Progenitor cell of endocrine pancreas (in vitro differentiated cells): ENCODE measurements around the gene SIPA1L3. TPM values are rescaled to one million over a fixed set of nuclear protein-coding genes. Genes with fewer than 3 reads are reported as not detected.

Experiments
- DNase-seq: peaks from one replicate; pipeline ENCODE4 v3.0.0; 2021; ENCODE audit warnings: low spot score; ENCODE audit not compliant: unreplicated experiment
- H3K27ac Mint-ChIP-seq: 2 replicates; pipeline ENCODE4 v1.8.0; 2021; ENCODE audit warnings: mild to moderate bottlenecking, moderate library complexity, mixed read lengths
- H3K27me3 Mint-ChIP-seq: 2 replicates; pipeline ENCODE4 v1.8.0; 2021; ENCODE audit warnings: mixed read lengths
- H3K36me3 Mint-ChIP-seq: 2 replicates; pipeline ENCODE4 v1.8.0; 2022; ENCODE audit warnings: mixed read lengths; ENCODE audit not compliant: insufficient read depth
- H3K4me1 Mint-ChIP-seq: 2 replicates; pipeline ENCODE4 v1.8.0; 2021; ENCODE audit warnings: low read depth, mixed read lengths
- H3K4me3 Mint-ChIP-seq: 2 replicates; pipeline ENCODE4 v1.8.0; 2021; ENCODE audit warnings: low read depth, mild to moderate bottlenecking, moderate library complexity, mixed read lengths
- H3K9me3 Mint-ChIP-seq: 2 replicates; pipeline ENCODE4 v1.8.0; 2021; ENCODE audit warnings: low read depth, mixed read lengths
- total RNA-seq: library from RNA; stranded (reverse); gene quantifications from 2 replicates; pipeline ENCODE4 v1.2.1, GENCODE V29; 2021
- TF ChIP-seq, protein P1 (sequence below): fragments of 200-600 bp; sonication (generic); IDR thresholded peaks from one replicate; pipeline ENCODE4 v1.5.0; 2021; ENCODE audit warnings: antibody characterized with exemption, mild to moderate bottlenecking; ENCODE audit not compliant: unreplicated experiment

The SIPA1L3 gene
- total RNA-seq, 1 donor from 2014 or later, result 132 TPM

DNA sequence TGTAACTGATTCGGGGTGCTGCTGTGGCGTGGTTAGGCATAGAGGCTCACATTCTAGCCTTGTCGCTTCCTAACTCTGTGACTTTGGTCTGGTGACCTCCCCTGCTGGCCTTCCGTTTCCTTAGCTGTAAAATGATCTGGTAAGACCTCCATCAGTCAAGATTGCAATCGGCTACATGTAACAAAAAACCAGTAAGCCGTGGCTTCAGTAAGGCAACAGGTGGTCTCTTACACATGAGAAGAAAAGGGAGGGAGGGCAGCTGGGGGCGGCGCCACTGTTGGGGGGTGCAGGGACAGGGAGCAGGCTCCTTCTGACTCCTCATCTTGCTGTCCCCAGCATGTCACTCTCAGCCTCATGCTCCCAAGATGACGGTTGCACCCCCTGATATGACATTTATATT is 148.0 kb downstream of the SIPA1L3 start:
- Mint-ChIP-seq H3K4me1 (peaks cover 31% of the 10 kb centered on the region), H3K4me3 (no peak overlapping the region)

DNA sequence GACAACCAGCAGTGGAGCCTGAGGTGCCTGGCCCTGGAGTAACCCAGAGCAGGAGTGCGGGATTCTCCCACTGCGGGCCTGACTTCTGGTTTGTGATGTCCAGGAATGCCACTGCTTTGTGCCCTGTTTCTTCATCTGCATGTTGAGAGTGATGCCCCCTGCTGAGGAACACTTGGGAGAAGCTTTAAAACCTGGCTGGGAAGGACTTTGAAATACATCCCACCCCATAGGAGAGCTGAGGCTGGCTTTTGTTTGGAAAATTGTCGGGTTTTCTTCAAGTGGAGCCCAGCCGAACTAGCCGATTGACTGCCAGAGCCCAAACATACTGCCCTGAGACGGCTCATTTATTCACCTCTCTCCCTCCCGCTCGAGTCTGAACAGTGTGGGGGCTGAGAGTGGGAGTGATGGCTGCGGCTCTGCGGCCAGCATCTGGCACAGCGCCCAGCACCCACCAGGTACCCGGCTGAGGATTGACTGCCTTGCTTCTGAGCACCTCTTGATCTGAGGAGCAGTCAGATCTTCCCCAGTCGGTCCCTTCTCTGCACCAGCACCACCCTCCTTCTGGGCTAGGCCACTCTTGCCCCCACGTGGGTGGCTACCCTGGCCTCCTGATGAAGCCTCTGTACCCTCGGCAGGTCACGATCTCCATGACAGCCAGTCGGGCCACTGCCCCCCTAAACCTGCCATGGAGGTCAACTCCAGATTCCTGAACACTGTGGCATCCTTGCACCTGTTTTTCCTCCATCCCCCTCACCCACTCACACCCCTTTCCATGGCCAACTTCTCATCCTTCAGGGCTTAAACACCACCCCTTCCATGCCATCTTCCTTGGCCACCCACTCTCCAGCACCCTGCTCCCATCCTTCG is 148.9 kb downstream of the SIPA1L3 start:
- TF ChIP-seq, protein P1, sequence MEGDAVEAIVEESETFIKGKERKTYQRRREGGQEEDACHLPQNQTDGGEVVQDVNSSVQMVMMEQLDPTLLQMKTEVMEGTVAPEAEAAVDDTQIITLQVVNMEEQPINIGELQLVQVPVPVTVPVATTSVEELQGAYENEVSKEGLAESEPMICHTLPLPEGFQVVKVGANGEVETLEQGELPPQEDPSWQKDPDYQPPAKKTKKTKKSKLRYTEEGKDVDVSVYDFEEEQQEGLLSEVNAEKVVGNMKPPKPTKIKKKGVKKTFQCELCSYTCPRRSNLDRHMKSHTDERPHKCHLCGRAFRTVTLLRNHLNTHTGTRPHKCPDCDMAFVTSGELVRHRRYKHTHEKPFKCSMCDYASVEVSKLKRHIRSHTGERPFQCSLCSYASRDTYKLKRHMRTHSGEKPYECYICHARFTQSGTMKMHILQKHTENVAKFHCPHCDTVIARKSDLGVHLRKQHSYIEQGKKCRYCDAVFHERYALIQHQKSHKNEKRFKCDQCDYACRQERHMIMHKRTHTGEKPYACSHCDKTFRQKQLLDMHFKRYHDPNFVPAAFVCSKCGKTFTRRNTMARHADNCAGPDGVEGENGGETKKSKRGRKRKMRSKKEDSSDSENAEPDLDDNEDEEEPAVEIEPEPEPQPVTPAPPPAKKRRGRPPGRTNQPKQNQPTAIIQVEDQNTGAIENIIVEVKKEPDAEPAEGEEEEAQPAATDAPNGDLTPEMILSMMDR, result no peak
- Mint-ChIP-seq H3K27me3 (no peaks in the 10 kb centered on the region), H3K36me3 (peaks cover 5% of the 10 kb centered on the region), H3K4me1 (peaks cover 34% of the 10 kb centered on the region), H3K27ac (peak overlapping the region; percentile 72), H3K4me3 (no peak overlapping the region), H3K9me3 (no peaks in the 10 kb centered on the region)
- no peak for DNase-seq

More for the DNA sequence above, 148.0 kb downstream of the SIPA1L3 start:
- H3K27me3 Mint-ChIP-seq, result no peaks in the 10 kb centered on the region
- peaks cover 5% of the 10 kb centered on the region for H3K36me3 Mint-ChIP-seq
- TF ChIP-seq, protein P1, result no peak
- DNase-seq, result no peak
- H3K9me3 Mint-ChIP-seq, result no peaks in the 10 kb centered on the region
- peak overlapping the region; percentile 16 for H3K27ac Mint-ChIP-seq

DNA sequence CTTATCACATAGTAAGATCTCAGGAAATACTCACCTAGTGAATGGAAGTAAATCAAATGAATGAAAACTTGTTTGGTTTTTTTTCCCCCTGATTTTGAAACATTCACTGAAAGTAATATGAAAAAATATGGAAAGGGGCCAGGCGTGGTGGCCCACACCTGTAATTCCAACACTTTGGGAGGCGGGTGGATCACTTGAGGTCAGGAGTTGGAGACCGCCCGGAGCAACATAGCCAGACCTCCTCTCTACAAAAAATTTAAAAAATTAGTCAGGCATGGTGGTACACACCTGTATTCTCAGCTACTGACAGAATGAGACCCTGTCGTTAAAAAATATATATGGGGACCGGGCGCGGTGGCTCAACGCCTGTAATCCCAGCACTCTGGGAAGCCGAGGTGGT is 149.6 kb downstream of the SIPA1L3 start:
- Mint-ChIP-seq H3K4me1 (peaks cover 39% of the 10 kb centered on the region), H3K27ac (peak overlapping the region; percentile 72), H3K27me3 (no peaks in the 10 kb centered on the region), H3K9me3 (no peaks in the 10 kb centered on the region), H3K36me3 (peaks cover 5% of the 10 kb centered on the region), H3K4me3 (no peak overlapping the region)
- TF ChIP-seq, protein P1, result no peak
- no peak for DNase-seq

DNA sequence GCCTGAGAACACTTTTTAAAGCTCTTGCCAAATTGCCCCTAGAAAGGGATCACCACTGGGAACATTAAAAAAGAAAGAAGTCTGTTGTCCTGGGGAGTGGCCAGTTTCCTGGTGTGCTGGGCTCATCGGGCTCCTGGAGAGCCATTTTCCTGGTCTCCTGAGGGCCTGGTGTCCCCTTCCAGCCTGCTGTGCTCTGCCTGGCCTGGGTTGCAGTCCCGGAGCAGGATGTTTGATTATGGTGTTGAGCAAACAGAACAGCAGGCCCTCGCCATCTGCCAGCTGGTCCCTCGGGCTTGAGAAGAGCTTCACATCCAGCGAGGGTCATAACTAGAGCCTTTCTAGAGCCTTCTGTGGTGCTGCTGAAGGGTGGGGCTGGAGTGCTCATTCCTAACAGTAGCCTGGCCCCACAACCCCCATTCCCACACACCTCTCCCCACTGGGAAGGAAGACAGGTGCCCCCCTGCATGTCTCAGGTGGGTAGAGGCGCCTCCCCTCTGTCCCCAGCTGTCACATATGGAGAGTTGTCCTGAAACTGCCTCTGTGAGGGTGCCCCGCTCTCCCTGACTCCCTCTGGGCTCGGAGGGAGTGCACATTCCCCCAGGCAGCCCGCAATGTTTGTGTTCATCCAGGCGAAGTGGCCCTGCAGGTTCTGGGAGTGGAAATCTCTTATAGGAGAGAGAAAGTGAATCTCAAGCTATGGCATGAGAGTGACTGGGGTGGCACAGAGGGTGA is 151.1 kb downstream of the SIPA1L3 start:
- H3K4me3 Mint-ChIP-seq, result no peak overlapping the region
- no peaks in the 10 kb centered on the region for H3K27me3 Mint-ChIP-seq
- H3K36me3 Mint-ChIP-seq, result peaks cover 1% of the 10 kb centered on the region
- H3K27ac Mint-ChIP-seq, result peak overlapping the region; percentile 95
- no peaks in the 10 kb centered on the region for H3K9me3 Mint-ChIP-seq
- peaks cover 48% of the 10 kb centered on the region for H3K4me1 Mint-ChIP-seq
- TF ChIP-seq, protein P1, result no peak
- peak; percentile 24 for DNase-seq

DNA sequence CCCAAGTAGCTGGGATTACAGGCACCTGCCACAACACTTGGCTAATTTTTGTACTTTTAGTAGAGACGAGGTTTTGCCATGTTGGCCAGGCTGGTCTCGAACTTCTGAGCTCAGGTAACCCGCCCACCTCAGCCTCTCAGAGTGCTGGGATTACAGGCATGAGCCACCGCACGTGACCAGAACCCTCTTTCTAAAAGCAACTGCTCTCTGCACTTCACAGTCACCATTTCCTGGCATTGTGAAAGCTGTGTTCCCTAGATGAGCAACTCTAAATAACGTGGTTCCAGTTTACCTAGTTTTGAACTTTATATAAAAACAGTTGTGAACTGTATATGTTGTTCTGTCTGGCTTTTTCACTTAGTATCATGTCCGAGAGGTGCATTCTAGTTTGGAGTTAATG is 152.9 kb downstream of the SIPA1L3 start:
- TF ChIP-seq, protein P1, result no peak
- Mint-ChIP-seq H3K4me1 (peaks cover 53% of the 10 kb centered on the region), H3K9me3 (no peaks in the 10 kb centered on the region), H3K4me3 (no peak overlapping the region), H3K27ac (no peak overlapping the region), H3K27me3 (no peaks in the 10 kb centered on the region), H3K36me3 (peaks cover 1% of the 10 kb centered on the region)
- DNase-seq, result no peak
